Neural cell (in vitro differentiated cells): Measurements from ENCODE around the gene GRIA1. TPM values are rescaled to one million over a fixed set of nuclear protein-coding genes. Genes with fewer than 3 reads are reported as not detected.

Experiments used
- H2AFZ ChIP-seq: fragments of 200-600, 300-800 bp; sonication (generic), shearing (Covaris generic); 2 replicates; pipeline ENCODE4 v1.6.0; 2014; ENCODE audit warnings: low read depth, mild to moderate bottlenecking, antibody characterized with exemption, low read length, moderate library complexity
- H3F3A ChIP-seq: fragments of 200-600 bp; shearing (Covaris generic); 2 replicates; pipeline ENCODE4 v1.6.1; 2016; ENCODE audit warnings: mild to moderate bottlenecking, moderate library complexity, mixed read lengths, antibody characterized with exemption, low read length; ENCODE audit not compliant: insufficient read depth, poor library complexity, severe bottlenecking
- H3K27ac ChIP-seq: fragments of 200-600, 300-800 bp; sonication (generic), shearing (Covaris generic); 2 replicates; pipeline ENCODE4 v1.5.1; 2014; ENCODE audit warnings: mild to moderate bottlenecking, low read length, moderate library complexity
- H3K27me3 ChIP-seq: fragments of 300-800, 200-600 bp; sonication (generic), shearing (Covaris generic); 2 replicates; pipeline ENCODE4 v1.6.0; 2014; ENCODE audit warnings: mild to moderate bottlenecking, low read depth, low read length, moderate library complexity; ENCODE audit not compliant: insufficient read depth
- H3K36me3 ChIP-seq: fragments of 300-800, 200-600 bp; sonication (generic), shearing (Covaris generic); 2 replicates; pipeline ENCODE4 v1.5.1; 2014; ENCODE audit warnings: mild to moderate bottlenecking, antibody characterized with exemption, low read length, moderate library complexity; ENCODE audit not compliant: insufficient read depth
- H3K4me2 ChIP-seq: fragments of 300-800, 200-600 bp; sonication (generic), shearing (Covaris generic); 2 replicates; pipeline ENCODE4 v1.6.0; 2014; ENCODE audit warnings: mild to moderate bottlenecking, low read length
- H3K4me3 ChIP-seq: fragments of 300-800, 200-600 bp; sonication (generic), shearing (Covaris generic); 2 replicates; pipeline ENCODE4 v1.5.1; 2014; ENCODE audit warnings: mild to moderate bottlenecking, low read length, moderate library complexity
- H3K79me2 ChIP-seq: fragments of 200-600 bp; shearing (Covaris generic); replicated peaks from 2 replicates; pipeline ENCODE4 v1.6.0; 2014; ENCODE audit warnings: mild to moderate bottlenecking, low read length, moderate library complexity; ENCODE audit not compliant: insufficient read depth
- H3K9ac ChIP-seq: fragments of 300-800, 200-600 bp; sonication (generic), shearing (Covaris generic); 2 replicates; pipeline ENCODE4 v1.6.1; 2016; ENCODE audit warnings: mild to moderate bottlenecking, low read length, mixed read lengths
- H3K9me2 ChIP-seq: fragments of 200-600 bp; shearing (Covaris generic); 2 replicates; pipeline ENCODE4 v1.6.1; 2016; ENCODE audit warnings: mild to moderate bottlenecking, low read length, mixed read lengths; ENCODE audit not compliant: insufficient read depth
- H3K9me3 ChIP-seq: fragments of 200-600, 300-800 bp; sonication (generic), shearing (Covaris generic); 2 replicates; pipeline ENCODE4 v1.6.1; 2016; ENCODE audit warnings: mild to moderate bottlenecking, mixed run types, low read length, moderate library complexity, mixed read lengths
- H4K20me1 ChIP-seq: fragments of 200-600 bp; shearing (Covaris generic); 2 replicates; pipeline ENCODE4 v1.6.1; 2016; ENCODE audit warnings: mild to moderate bottlenecking, mixed run types; ENCODE audit not compliant: insufficient read depth
- EP300 ChIP-seq: fragments of 450-650 bp; conservative IDR thresholded peaks from 2 replicates; pipeline ENCODE4 v1.6.1; 2014; ENCODE audit warnings: antibody characterized with exemption, mild to moderate bottlenecking, moderate library complexity; ENCODE audit not compliant: poor library complexity, severe bottlenecking
- EZH2 ChIP-seq: fragments of 200-600, 300-800 bp; shearing (Covaris generic), sonication (generic); IDR thresholded peaks from 2 replicates; pipeline ENCODE4 v1.6.1; 2014; ENCODE audit warnings: antibody characterized with exemption, low read length, borderline replicate concordance, mild to moderate bottlenecking; ENCODE audit not compliant: insufficient read depth, poor library complexity, severe bottlenecking
- MXI1 ChIP-seq: fragments of 450-650 bp; conservative IDR thresholded peaks from 2 replicates; pipeline ENCODE4 v1.6.1; 2014; ENCODE audit warnings: antibody characterized with exemption, mild to moderate bottlenecking; ENCODE audit not compliant: poor library complexity, severe bottlenecking
- POLR2AphosphoS5 ChIP-seq: IDR thresholded peaks from 2 replicates; pipeline ENCODE4 v1.6.1; 2012
- RAD21 ChIP-seq: fragments of 450-650 bp; conservative IDR thresholded peaks from 2 replicates; pipeline ENCODE4 v1.6.1; 2014; ENCODE audit warnings: antibody characterized with exemption, mild to moderate bottlenecking, moderate library complexity
- SMC3 ChIP-seq: fragments of 450-650 bp; conservative IDR thresholded peaks from 2 replicates; pipeline ENCODE4 v1.6.1; 2014; ENCODE audit warnings: antibody characterized with exemption, mild to moderate bottlenecking, moderate library complexity; ENCODE audit not compliant: poor library complexity
- TAF1 ChIP-seq: IDR thresholded peaks from 2 replicates; pipeline ENCODE4 v1.6.1; 2012; ENCODE audit warnings: low read depth
- polyA plus RNA-seq: library from polyadenylated mRNA; depleted of rRNA; stranded (reverse); fragments of >200 nt; gene quantifications from 2 replicates; pipeline ENCODE4 v1.2.3, GENCODE V29; 2014
- TF ChIP-seq, protein P1 (sequence below): fragments of 450-650 bp; IDR thresholded peaks from 2 replicates; pipeline ENCODE4 v1.5.1; 2014; ENCODE audit warnings: antibody characterized with exemption, mild to moderate bottlenecking, moderate library complexity; ENCODE audit not compliant: poor library complexity, severe bottlenecking
- TF ChIP-seq, protein P2 (sequence below): IDR thresholded peaks from 2 replicates; pipeline ENCODE4 v1.6.1; 2012; ENCODE audit warnings: borderline replicate concordance

The GRIA1 gene
- polyA plus RNA-seq, 1 donor from 2014 or later, result 59.6 TPM

DNA sequence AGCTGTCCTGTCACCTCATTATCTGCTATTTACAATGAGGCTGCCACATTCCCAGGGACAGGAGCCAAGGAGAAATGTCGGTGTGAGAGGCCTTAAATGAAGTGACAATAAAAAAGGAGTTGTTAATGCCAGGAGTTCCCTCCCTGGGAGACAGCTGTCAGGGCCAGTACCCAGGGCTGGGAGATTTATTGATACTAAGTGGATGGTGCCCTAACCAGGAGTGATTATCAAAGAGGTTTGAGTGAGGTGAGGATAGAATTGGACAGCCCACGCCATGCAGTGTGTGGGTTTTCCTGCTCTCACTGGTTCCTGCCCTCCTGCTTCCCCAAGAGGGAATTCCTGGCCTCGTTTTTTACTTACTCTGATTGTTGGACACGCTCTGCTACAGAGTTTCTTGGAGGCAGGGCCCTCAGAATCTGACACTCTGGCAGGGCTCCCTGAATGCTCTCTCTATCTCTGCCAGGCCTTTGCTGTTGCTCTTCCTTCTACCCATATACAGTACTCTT, 150.8 kb downstream of the GRIA1 start:
- Histone ChIP-seq H3K4me2 (no peak overlapping the region), H3K4me3 (no peak overlapping the region), H3F3A (no peaks in the 10 kb centered on the region), H3K9me3 (no peaks in the 10 kb centered on the region), H3K27ac (peak overlapping the region; percentile 53), H3K79me2 (no peaks in the 10 kb centered on the region), H4K20me1 (no peaks in the 10 kb centered on the region), H3K9me2 (no peaks in the 10 kb centered on the region), H3K36me3 (no peaks in the 10 kb centered on the region), H2AFZ (no peak overlapping the region), H3K27me3 (no peaks in the 10 kb centered on the region), H3K9ac (no peak overlapping the region)
- TF ChIP-seq TAF1 (no peak), RAD21 (no peak), POLR2AphosphoS5 (peak; percentile 43), EZH2 (no peak), SMC3 (no peak), EP300 (peak; percentile 88), MXI1 (no peak)
- TF ChIP-seq, protein P1, sequence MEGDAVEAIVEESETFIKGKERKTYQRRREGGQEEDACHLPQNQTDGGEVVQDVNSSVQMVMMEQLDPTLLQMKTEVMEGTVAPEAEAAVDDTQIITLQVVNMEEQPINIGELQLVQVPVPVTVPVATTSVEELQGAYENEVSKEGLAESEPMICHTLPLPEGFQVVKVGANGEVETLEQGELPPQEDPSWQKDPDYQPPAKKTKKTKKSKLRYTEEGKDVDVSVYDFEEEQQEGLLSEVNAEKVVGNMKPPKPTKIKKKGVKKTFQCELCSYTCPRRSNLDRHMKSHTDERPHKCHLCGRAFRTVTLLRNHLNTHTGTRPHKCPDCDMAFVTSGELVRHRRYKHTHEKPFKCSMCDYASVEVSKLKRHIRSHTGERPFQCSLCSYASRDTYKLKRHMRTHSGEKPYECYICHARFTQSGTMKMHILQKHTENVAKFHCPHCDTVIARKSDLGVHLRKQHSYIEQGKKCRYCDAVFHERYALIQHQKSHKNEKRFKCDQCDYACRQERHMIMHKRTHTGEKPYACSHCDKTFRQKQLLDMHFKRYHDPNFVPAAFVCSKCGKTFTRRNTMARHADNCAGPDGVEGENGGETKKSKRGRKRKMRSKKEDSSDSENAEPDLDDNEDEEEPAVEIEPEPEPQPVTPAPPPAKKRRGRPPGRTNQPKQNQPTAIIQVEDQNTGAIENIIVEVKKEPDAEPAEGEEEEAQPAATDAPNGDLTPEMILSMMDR, result no peak
- TF ChIP-seq, protein P2, sequence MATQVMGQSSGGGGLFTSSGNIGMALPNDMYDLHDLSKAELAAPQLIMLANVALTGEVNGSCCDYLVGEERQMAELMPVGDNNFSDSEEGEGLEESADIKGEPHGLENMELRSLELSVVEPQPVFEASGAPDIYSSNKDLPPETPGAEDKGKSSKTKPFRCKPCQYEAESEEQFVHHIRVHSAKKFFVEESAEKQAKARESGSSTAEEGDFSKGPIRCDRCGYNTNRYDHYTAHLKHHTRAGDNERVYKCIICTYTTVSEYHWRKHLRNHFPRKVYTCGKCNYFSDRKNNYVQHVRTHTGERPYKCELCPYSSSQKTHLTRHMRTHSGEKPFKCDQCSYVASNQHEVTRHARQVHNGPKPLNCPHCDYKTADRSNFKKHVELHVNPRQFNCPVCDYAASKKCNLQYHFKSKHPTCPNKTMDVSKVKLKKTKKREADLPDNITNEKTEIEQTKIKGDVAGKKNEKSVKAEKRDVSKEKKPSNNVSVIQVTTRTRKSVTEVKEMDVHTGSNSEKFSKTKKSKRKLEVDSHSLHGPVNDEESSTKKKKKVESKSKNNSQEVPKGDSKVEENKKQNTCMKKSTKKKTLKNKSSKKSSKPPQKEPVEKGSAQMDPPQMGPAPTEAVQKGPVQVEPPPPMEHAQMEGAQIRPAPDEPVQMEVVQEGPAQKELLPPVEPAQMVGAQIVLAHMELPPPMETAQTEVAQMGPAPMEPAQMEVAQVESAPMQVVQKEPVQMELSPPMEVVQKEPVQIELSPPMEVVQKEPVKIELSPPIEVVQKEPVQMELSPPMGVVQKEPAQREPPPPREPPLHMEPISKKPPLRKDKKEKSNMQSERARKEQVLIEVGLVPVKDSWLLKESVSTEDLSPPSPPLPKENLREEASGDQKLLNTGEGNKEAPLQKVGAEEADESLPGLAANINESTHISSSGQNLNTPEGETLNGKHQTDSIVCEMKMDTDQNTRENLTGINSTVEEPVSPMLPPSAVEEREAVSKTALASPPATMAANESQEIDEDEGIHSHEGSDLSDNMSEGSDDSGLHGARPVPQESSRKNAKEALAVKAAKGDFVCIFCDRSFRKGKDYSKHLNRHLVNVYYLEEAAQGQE, result peak; percentile 97

DNA sequence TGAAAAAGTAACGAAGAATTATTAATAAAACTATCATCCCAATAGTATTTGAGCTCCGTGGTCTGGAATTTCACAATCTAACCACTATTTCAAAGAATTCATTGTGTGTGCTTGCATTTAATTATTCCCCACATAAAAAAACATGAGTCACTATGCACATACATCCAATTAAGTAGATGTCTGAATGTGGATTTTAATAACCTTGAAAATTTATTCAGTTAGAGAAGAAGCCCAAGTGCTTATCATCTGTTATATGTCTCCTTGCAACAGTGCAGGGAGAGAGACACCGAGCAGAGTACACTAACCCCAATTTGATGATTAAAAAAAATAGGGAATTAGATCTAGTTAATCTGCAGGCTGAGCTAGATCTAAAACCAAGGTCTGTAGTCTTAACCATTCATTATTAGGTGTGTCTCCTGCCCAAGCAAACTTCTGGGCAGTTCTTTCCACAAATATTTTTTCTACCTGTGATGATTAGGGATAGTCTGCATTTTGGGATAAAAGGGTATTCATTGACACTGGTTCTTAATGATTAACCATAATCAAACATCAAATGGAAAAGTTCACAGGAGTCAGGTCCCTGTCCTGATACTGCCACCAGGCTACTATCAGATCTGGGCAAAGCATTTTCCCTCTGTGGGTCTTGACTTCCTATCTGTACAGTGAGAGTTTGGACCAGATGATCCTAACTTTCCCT, 164.2 kb downstream of the GRIA1 start:
- Histone ChIP-seq H4K20me1 (no peaks in the 10 kb centered on the region), H2AFZ (no peak overlapping the region), H3K79me2 (no peaks in the 10 kb centered on the region), H3K27ac (no peak overlapping the region), H3K36me3 (peaks cover 5% of the 10 kb centered on the region), H3F3A (no peaks in the 10 kb centered on the region), H3K9ac (no peak overlapping the region), H3K4me3 (no peak overlapping the region), H3K9me2 (no peaks in the 10 kb centered on the region), H3K4me2 (no peak overlapping the region), H3K9me3 (no peaks in the 10 kb centered on the region), H3K27me3 (no peaks in the 10 kb centered on the region)
- no peak for TF ChIP-seq RAD21
- TF ChIP-seq, protein P2, result no peak
- no peak for TF ChIP-seq SMC3
- no peak for TF ChIP-seq EZH2
- no peak for TF ChIP-seq EP300
- TF ChIP-seq, protein P1, result no peak
- no peak for TF ChIP-seq POLR2AphosphoS5
- TF ChIP-seq MXI1, result no peak
- no peak for TF ChIP-seq TAF1
